Rectal smooth muscle tissue (tissue), 1 donor: ENCODE results near the gene MRPS31.
"Not testable (repeated sequence)": the region's sequence is repeated elsewhere in the genome, so short reads cannot be mapped to it uniquely, and the experiment has no call there.

Source experiments
- H3K27ac ChIP-seq: one replicate; pipeline ENCODE4 v1.7.0; 2013; ENCODE audit warnings: low read depth, low read length, inconsistent platforms
- H3K27me3 ChIP-seq: one replicate; pipeline ENCODE4 v1.7.0; 2013; ENCODE audit warnings: low read length; ENCODE audit not compliant: control insufficient read depth, insufficient read depth
- H3K36me3 ChIP-seq: one replicate; pipeline ENCODE4 v1.7.0; 2013; ENCODE audit warnings: low read length; ENCODE audit not compliant: control insufficient read depth, insufficient read depth
- H3K4me1 ChIP-seq: one replicate; pipeline ENCODE4 v1.7.0; 2013; ENCODE audit warnings: low read length; ENCODE audit not compliant: control insufficient read depth, insufficient read depth
- H3K4me3 ChIP-seq: one replicate; pipeline ENCODE4 v1.7.0; 2013; ENCODE audit warnings: low read length
- H3K9ac ChIP-seq: one replicate; pipeline ENCODE4 v1.7.0; 2013; ENCODE audit warnings: low read length

MRPS31 gene

GRCh38 chr13:40732658-40733057 lies 38.3 kb downstream of the MRPS31 start:
- Histone ChIP-seq H3K9ac (no peak overlapping the region), H3K4me3 (no peak overlapping the region), H3K27ac (no peak overlapping the region), H3K4me1 (no peaks in the 10 kb centered on the region), H3K27me3 (no peaks in the 10 kb centered on the region), H3K36me3 (no peaks in the 10 kb centered on the region)

GRCh38 chr13:40728595-40728994 lies 42.4 kb downstream of the MRPS31 start:
- H3K4me3 ChIP-seq = no peak overlapping the region
- H3K27ac ChIP-seq = no peak overlapping the region
- no peaks in the 10 kb centered on the region for H3K36me3 ChIP-seq
- no peaks in the 10 kb centered on the region for H3K4me1 ChIP-seq
- H3K9ac ChIP-seq = no peak overlapping the region
- H3K27me3 ChIP-seq = no peaks in the 10 kb centered on the region

GRCh38 chr13:40714433-40714832 lies 56.6 kb downstream of the MRPS31 start:
- H3K4me3 ChIP-seq = not testable (repeated sequence)

GRCh38 chr13:40706439-40706838 lies 64.6 kb downstream of the MRPS31 start:
- Histone ChIP-seq H3K4me1 (no peaks in the 10 kb centered on the region), H3K27me3 (no peaks in the 10 kb centered on the region), H3K36me3 (no peaks in the 10 kb centered on the region), H3K4me3 (no peak overlapping the region), H3K9ac (no peak overlapping the region), H3K27ac (no peak overlapping the region)

More at GRCh38 chr13:40714433-40714832, 56.6 kb downstream of the MRPS31 start:
- not testable (repeated sequence) for H3K27ac ChIP-seq, H3K9ac ChIP-seq, H3K36me3 ChIP-seq, H3K27me3 ChIP-seq, H3K4me1 ChIP-seq

GRCh38 chr13:40697711-40698110 lies 73.3 kb downstream of the MRPS31 start:
- no peak overlapping the region for H3K27ac ChIP-seq
- H3K4me1 ChIP-seq = no peaks in the 10 kb centered on the region
- H3K27me3 ChIP-seq = no peaks in the 10 kb centered on the region
- no peaks in the 10 kb centered on the region for H3K36me3 ChIP-seq
- H3K4me3 ChIP-seq = no peak overlapping the region
- no peak overlapping the region for H3K9ac ChIP-seq

GRCh38 chr13:40694426-40694825 lies 76.6 kb downstream of the MRPS31 start:
- Histone ChIP-seq H3K27me3 (no peaks in the 10 kb centered on the region), H3K9ac (no peak overlapping the region), H3K36me3 (no peaks in the 10 kb centered on the region), H3K27ac (no peak overlapping the region), H3K4me3 (no peak overlapping the region), H3K4me1 (no peaks in the 10 kb centered on the region)

DNA sequence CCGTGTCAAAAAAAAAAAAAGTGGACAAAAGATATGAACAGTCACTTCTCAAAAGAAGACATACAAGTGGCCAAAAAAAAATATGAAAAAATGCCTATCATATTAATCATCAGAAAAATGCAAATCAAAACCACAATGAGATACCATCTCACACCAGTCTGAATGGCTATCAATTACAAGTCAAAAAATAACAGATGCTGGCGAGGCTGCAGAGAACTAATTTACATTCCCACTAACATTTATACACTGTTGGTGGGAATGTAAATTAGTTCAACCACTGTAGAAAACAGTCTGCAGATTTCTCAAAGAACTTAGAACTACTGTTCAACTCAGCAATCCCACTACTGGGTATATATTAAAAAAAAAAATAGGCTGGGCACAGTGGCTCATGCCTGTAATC lies 78.0 kb downstream of the MRPS31 start:
- no peak overlapping the region for H3K27ac ChIP-seq
- no peak overlapping the region for H3K4me3 ChIP-seq
- no peaks in the 10 kb centered on the region for H3K4me1 ChIP-seq
- H3K36me3 ChIP-seq = no peaks in the 10 kb centered on the region
- no peaks in the 10 kb centered on the region for H3K27me3 ChIP-seq
- H3K9ac ChIP-seq = no peak overlapping the region

DNA sequence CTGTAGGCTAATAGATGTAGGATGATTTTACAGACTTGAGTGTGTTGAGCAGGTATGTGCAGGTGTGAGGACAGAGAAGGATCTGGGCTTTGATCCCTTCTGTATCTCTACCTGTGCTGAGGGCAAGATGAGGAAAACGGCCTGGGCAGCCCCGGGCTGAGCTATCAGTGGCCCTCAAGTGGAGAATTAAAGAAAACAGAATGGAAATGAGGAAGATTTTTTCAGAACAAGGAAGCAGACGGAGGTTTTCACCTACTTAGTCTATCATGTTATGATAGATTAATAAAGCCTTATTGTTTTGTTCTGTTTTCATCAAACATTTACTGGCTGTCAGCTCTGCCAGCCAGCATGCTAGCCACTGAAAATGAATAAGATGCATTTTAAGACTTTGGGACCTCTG lies 82.2 kb downstream of the MRPS31 start:
- H3K4me1 ChIP-seq = no peaks in the 10 kb centered on the region
- no peaks in the 10 kb centered on the region for H3K36me3 ChIP-seq
- no peak overlapping the region for H3K4me3 ChIP-seq
- H3K27ac ChIP-seq = no peak overlapping the region
- H3K9ac ChIP-seq = no peak overlapping the region
- no peaks in the 10 kb centered on the region for H3K27me3 ChIP-seq

DNA sequence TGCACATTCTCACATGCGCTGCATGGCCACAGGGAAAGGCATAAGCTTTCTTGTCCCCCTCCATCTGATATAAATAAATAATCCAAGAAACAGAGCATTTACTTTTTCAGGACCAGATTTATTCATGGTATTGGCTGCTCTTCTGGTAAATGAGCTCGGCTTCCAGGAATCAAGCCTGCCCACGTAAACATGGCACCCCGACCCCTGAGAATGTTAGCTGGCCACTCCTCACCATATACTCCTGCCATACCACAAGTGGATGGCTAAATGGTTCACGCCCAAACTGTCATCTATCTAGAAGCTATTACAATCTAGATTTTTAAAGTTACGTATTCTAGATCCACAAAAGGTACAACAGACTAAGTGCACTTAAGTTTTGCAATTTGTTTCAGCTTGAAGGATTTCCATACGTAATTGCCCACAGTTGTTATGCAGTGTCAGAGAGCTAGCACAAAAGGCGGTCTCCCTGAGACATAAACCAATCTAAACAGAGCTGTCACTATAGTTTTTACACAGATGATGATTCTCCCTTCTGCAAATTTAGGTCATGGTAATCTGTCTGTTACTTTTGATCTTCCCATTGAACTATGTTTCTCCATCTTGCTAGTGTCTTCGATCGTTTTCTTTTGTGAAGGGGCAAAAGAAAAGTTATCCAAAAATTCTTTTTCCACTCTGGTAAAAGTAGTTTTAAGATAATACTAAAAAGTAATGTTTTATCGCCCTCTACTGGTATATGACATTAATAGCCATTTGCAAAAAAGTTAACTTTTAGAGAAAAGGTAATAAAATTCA lies 88.3 kb downstream of the MRPS31 start:
- Histone ChIP-seq H3K4me1 (peaks cover 3% of the 10 kb centered on the region), H3K4me3 (no peak overlapping the region), H3K9ac (no peak overlapping the region), H3K27ac (no peak overlapping the region), H3K27me3 (no peaks in the 10 kb centered on the region), H3K36me3 (no peaks in the 10 kb centered on the region)

- H3K9ac ChIP-seq = no peak overlapping the region
Measured at GRCh38 chr13:40681341-40682146, 89.4 kb downstream of the MRPS31 start.

GRCh38 chr13:40680659-40681323 lies 90.2 kb downstream of the MRPS31 start:
- H3K36me3 ChIP-seq = no peaks in the 10 kb centered on the region
- H3K4me1 ChIP-seq = peaks cover 3% of the 10 kb centered on the region
- no peak overlapping the region for H3K4me3 ChIP-seq
- H3K27ac ChIP-seq = no peak overlapping the region
- no peaks in the 10 kb centered on the region for H3K27me3 ChIP-seq
- no peak overlapping the region for H3K9ac ChIP-seq

More at GRCh38 chr13:40681341-40682146, 89.4 kb downstream of the MRPS31 start:
- Histone ChIP-seq H3K27ac (no peak overlapping the region), H3K4me3 (no peak overlapping the region), H3K27me3 (no peaks in the 10 kb centered on the region), H3K36me3 (no peaks in the 10 kb centered on the region), H3K4me1 (peaks cover 3% of the 10 kb centered on the region)

DNA sequence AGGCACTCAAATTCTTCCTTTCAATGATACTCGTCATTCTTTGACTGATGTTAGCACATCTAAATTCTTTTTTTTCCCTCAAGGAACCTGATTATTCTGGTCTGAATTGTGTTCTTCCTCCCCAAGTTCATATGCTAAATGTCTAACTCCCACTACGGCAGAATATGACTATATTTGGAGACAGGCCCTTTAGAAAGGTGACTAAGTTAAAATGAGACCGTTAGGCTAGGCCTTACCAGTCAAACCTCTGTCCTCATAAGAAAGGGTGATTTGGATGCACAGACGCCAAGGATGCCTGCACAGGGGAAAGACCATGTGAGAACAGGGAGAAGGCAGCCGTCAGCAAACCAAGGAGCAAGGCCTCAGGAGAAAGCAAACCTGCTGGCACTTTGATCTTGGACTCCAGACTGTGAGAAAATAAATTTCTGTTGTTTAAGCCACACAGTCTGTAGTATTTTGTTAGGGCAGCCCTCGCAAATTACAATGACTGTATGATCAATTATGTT lies 91.5 kb downstream of the MRPS31 start:
- Histone ChIP-seq H3K9ac (no peak overlapping the region), H3K4me3 (no peak overlapping the region), H3K27me3 (no peaks in the 10 kb centered on the region), H3K36me3 (no peaks in the 10 kb centered on the region), H3K27ac (no peak overlapping the region), H3K4me1 (peaks cover 3% of the 10 kb centered on the region)
